ENCODE data around the gene BRIP1.
"Not testable (repeated sequence)": the region's sequence is repeated elsewhere in the genome, so short reads cannot be mapped to it uniquely, and the experiment has no call there.

Gene BRIP1

DNA sequence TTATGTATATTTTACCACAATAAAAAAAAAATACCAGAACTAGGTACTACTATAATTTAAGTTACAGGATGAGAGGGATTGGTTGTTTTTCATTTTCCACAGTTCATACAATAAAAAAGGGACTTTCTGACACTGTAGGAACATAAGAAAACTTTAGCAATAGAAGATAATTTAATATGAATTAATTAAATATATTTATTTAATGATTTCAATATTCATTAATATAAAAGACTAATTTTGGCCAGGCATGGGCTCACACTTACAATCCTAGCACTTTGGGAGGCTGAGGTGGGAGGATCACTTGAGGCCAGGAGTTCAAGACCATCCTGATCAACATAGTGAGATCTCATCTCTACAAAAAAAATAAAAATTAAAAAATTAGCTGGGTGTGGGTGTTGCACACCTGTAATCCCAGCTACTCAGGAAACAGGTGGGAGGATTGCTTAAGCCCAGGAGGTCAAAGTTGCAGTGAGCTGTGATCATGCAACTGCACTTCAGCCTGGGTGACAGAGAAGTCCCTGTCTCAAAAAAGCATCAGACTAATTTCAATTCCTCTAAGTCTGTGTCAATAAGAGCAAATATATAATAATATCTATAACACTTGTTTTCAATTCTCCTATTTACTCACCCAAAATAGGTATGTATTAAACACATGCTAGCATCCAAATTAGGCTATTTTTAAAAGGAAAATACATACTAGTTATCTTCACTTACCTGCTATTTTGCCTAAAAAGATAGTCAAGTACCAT is 79.6 kb downstream of the BRIP1 start:
- TF ChIP-seq, protein P1, sequence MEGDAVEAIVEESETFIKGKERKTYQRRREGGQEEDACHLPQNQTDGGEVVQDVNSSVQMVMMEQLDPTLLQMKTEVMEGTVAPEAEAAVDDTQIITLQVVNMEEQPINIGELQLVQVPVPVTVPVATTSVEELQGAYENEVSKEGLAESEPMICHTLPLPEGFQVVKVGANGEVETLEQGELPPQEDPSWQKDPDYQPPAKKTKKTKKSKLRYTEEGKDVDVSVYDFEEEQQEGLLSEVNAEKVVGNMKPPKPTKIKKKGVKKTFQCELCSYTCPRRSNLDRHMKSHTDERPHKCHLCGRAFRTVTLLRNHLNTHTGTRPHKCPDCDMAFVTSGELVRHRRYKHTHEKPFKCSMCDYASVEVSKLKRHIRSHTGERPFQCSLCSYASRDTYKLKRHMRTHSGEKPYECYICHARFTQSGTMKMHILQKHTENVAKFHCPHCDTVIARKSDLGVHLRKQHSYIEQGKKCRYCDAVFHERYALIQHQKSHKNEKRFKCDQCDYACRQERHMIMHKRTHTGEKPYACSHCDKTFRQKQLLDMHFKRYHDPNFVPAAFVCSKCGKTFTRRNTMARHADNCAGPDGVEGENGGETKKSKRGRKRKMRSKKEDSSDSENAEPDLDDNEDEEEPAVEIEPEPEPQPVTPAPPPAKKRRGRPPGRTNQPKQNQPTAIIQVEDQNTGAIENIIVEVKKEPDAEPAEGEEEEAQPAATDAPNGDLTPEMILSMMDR (IDR thresholded peaks at IDR 0.05) = no peak
- Histone ChIP-seq H2AFZ (no peak overlapping the region), H3K27ac (no peak overlapping the region), H3K9me3 (ENCODE audit: control insufficient read depth, low read length) (no peaks in the 10 kb centered on the region), H3K4me3 (ENCODE audit: low read depth, low read length) (no peak overlapping the region), H3K9ac (no peak overlapping the region), H3K27me3 (ENCODE audit: control insufficient read depth, insufficient read depth, low read length) (no peaks in the 10 kb centered on the region), H3K4me1 (no peaks in the 10 kb centered on the region), H3K4me2 (ENCODE audit: low read length) (no peak overlapping the region), H3K36me3 (ENCODE audit: control insufficient read depth, insufficient read depth, low read length) (no peaks in the 10 kb centered on the region), H3K79me2 (no peaks in the 10 kb centered on the region)

GRCh38 chr17:61783120-61783519 is 80.2 kb downstream of the BRIP1 start:
- H3K36me3 ChIP-seq (ENCODE audit: control insufficient read depth, insufficient read depth, low read length) = no peaks in the 10 kb centered on the region
- H3K4me2 ChIP-seq (ENCODE audit: low read length) = no peak overlapping the region
- H3K79me2 ChIP-seq = no peaks in the 10 kb centered on the region
- H2AFZ ChIP-seq = no peak overlapping the region
- H3K27me3 ChIP-seq (ENCODE audit: control insufficient read depth, insufficient read depth, low read length) = no peaks in the 10 kb centered on the region
- no peaks in the 10 kb centered on the region for H3K4me1 ChIP-seq
- H3K27ac ChIP-seq = no peak overlapping the region
- no peak overlapping the region for H3K4me3 ChIP-seq (ENCODE audit: low read depth, low read length)
- H3K9ac ChIP-seq = no peak overlapping the region
- no peaks in the 10 kb centered on the region for H3K9me3 ChIP-seq (ENCODE audit: control insufficient read depth, low read length)
- TF ChIP-seq, protein P1 (IDR thresholded peaks at IDR 0.05) = no peak

DNA sequence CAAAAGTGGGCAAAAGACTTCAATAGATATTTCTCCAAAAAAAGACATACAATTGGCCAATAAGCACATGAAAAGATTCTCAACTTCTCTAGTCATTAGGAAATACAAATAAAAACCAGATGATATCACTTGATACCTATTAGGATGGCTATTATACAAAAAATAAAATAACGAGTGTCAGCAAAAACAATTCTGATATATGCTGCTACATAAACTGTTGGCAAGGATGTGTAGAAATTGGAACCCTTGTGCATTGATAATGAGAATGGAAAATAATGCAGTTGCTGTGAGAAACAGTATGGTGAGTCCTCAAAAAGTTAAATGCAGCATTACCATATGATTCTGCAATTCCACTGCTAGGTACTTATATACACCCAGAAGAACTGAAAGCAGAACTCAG is 80.6 kb downstream of the BRIP1 start:
- no peaks in the 10 kb centered on the region for H3K9me3 ChIP-seq (ENCODE audit: control insufficient read depth, low read length)
- TF ChIP-seq, protein P1 (IDR thresholded peaks at IDR 0.05) = no peak
- no peaks in the 10 kb centered on the region for H3K79me2 ChIP-seq
- no peak overlapping the region for H3K4me3 ChIP-seq (ENCODE audit: low read depth, low read length)
- no peaks in the 10 kb centered on the region for H3K36me3 ChIP-seq (ENCODE audit: control insufficient read depth, insufficient read depth, low read length)
- no peaks in the 10 kb centered on the region for H3K27me3 ChIP-seq (ENCODE audit: control insufficient read depth, insufficient read depth, low read length)
- no peaks in the 10 kb centered on the region for H3K4me1 ChIP-seq
- H2AFZ ChIP-seq = no peak overlapping the region
- no peak overlapping the region for H3K4me2 ChIP-seq (ENCODE audit: low read length)
- no peak overlapping the region for H3K27ac ChIP-seq
- H3K9ac ChIP-seq = no peak overlapping the region

DNA sequence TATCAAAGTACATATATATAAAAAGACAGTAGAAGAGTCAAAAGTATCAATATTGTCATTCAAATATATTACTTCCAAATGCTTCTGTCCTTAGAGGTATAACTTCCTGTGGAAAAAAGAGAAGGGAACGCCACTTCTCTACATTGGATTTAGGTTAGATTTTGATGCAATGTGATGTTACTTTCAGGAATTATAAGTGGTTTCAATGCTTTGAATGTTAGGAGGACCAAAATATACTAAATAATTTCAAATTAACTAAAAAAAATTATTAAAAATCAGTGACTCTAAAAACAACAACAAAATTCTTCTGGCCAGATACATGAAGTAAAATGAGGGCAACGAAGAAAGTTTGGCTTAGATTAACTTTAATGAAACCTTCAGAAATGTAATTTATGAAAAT is 88.0 kb downstream of the BRIP1 start:
- H3K4me1 ChIP-seq = no peaks in the 10 kb centered on the region
- H2AFZ ChIP-seq = no peak overlapping the region
- no peak overlapping the region for H3K9ac ChIP-seq
- H3K36me3 ChIP-seq (ENCODE audit: control insufficient read depth, insufficient read depth, low read length) = no peaks in the 10 kb centered on the region
- H3K27me3 ChIP-seq (ENCODE audit: control insufficient read depth, insufficient read depth, low read length) = no peaks in the 10 kb centered on the region
- peaks cover 1% of the 10 kb centered on the region for H3K9me3 ChIP-seq (ENCODE audit: control insufficient read depth, low read length)
- no peak overlapping the region for H3K4me3 ChIP-seq (ENCODE audit: low read depth, low read length)
- TF ChIP-seq, protein P1 (IDR thresholded peaks at IDR 0.05) = no peak
- H3K27ac ChIP-seq = no peak overlapping the region
- no peaks in the 10 kb centered on the region for H3K79me2 ChIP-seq
- H3K4me2 ChIP-seq (ENCODE audit: low read length) = no peak overlapping the region

DNA sequence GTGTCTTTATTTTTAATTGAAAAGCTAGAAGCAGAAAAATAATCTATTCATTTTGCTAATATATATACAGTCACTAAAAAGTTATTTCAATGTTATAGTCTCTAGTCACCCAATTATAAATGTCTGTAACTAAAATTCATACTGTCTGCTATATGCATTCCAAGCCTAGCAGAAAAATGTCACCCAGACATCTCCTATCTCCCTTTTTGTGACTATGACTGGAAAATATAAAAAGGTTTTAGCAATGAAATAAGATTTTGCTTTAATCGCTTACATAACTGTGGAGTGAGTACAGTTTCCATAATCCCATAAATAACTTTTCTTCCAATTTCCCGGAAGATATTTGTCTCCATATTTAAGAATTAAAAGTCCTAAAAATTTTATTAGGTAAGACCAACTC is 88.6 kb downstream of the BRIP1 start:
- H3K79me2 ChIP-seq = no peaks in the 10 kb centered on the region
- H3K36me3 ChIP-seq (ENCODE audit: control insufficient read depth, insufficient read depth, low read length) = no peaks in the 10 kb centered on the region
- H3K27ac ChIP-seq = no peak overlapping the region
- no peak overlapping the region for H3K4me2 ChIP-seq (ENCODE audit: low read length)
- no peak overlapping the region for H3K4me3 ChIP-seq (ENCODE audit: low read depth, low read length)
- peaks cover 3% of the 10 kb centered on the region for H3K9me3 ChIP-seq (ENCODE audit: control insufficient read depth, low read length)
- no peaks in the 10 kb centered on the region for H3K4me1 ChIP-seq
- no peaks in the 10 kb centered on the region for H3K27me3 ChIP-seq (ENCODE audit: control insufficient read depth, insufficient read depth, low read length)
- no peak overlapping the region for H3K9ac ChIP-seq
- TF ChIP-seq, protein P1 (IDR thresholded peaks at IDR 0.05) = no peak
- no peak overlapping the region for H2AFZ ChIP-seq

DNA sequence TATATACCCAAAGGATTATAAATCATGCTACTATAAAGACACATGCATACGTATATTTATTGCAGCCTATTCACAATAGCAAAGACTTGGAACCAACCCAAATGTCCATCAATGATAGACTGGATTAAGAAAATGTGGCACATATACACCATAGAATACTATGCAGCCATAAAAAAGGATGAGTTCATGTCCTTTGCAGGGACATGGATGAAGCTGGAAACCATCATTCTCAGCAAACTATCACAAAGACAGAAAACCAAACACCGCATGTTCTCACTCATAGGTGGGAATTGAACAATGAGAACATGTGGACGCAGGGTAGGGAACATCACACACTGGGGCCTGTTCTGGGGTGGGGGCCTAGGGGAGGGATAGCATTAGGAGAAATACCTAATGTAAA is 89.2 kb downstream of the BRIP1 start:
- not testable (repeated sequence) for H3K4me3 ChIP-seq (ENCODE audit: low read depth, low read length); H3K9ac ChIP-seq

More for the DNA sequence above, 89.2 kb downstream of the BRIP1 start:
- not testable (repeated sequence) for H2AFZ ChIP-seq; H3K79me2 ChIP-seq; H3K36me3 ChIP-seq (ENCODE audit: control insufficient read depth, insufficient read depth, low read length); H3K27me3 ChIP-seq (ENCODE audit: control insufficient read depth, insufficient read depth, low read length); H3K4me2 ChIP-seq (ENCODE audit: low read length); H3K9me3 ChIP-seq (ENCODE audit: control insufficient read depth, low read length); H3K4me1 ChIP-seq; H3K27ac ChIP-seq
